HG03060 (cell line): ENCODE measurements around the gene CCDC87.
"Not testable (repeated sequence)": the region's sequence is repeated elsewhere in the genome, so short reads cannot be mapped to it uniquely, and the experiment has no call there.

ENCODE experiments used
- ATAC-seq: cut with Tn5 transposase; IDR thresholded peaks from one replicate; pipeline ENCODE4 v1.9.1; 2021; ENCODE audit warnings: low read depth, moderate number of reproducible peaks; ENCODE audit not compliant: unreplicated experiment

Gene CCDC87

DNA sequence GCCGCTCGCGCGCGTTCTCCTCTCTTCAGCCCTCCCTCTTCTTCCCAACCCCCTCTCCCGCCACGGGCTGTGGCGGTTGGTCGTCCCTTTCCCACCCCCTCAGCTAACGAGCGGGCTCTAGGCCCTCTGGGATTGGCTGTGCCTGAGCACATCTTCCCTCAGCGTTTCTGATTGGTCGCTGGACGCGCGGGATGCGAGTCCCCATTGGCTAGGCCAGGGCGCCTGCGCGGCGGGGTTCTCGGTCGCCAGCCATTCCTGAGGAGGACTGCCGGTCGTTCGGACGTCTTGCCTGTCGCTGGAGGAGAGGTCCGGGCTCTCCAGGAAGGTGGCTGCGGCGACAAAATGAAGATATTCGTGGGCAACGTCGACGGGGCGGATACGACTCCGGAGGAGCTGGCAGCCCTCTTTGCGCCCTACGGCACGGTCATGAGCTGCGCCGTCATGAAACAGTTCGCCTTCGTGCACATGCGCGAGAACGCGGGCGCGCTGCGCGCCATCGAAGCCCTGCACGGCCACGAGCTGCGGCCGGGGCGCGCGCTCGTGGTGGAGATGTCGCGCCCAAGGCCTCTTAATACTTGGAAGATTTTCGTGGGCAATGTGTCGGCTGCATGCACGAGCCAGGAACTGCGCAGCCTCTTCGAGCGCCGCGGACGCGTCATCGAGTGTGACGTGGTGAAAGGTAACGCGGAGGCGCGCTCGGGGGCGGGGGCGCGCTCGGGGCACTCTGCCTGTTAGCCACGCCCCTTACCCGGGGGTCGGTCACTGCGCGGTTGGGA lies 23.7 kb upstream of the CCDC87 start, which contains the start of gene RBM14:
TSS of gene RBM14 (plus strand) at position 252 of the 776 bp plus-strand sequence. CDS start at position 343, 91 bp downstream.
- peak; percentile 82 for ATAC-seq

DNA sequence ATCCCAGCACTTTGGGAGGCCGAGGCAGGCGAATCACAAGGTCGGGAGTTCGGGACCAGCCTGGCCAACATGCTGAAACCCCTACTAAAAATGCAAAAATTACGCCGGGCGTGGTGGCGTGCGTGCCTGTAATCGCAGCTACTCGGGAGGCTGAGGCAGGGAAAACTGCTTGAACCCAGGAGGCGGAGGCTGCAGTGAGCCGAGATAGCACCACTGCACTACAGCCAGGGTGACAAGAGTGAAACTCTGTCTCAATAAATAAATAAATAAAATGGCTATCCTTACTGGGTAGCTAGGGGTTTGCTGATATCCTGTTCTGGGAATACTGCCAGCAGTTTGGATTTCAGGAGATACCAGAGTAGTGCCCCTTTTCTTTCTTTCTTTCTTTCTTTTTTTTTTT lies 21.2 kb upstream of the CCDC87 start:
- no peak for ATAC-seq

DNA sequence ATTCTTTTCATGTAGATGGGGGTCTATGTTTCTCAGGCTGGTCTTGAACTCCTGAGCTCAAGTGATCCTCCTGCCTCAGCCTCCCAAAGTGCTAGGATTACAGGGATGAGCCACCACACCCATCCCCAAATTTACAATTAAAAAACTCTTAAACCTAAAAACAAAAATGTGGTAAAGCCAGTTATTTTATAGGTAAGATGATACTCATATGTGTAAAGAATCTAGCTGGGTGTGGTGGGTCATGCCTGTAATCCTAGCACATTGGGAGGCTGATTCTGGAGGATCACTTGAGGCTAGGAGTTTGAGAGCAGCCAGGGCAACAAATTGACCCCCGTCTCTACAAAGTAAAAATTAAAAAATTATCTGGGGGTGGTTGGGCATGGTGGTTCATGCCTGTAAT lies 19.6 kb upstream of the CCDC87 start:
- ATAC-seq: no peak

DNA sequence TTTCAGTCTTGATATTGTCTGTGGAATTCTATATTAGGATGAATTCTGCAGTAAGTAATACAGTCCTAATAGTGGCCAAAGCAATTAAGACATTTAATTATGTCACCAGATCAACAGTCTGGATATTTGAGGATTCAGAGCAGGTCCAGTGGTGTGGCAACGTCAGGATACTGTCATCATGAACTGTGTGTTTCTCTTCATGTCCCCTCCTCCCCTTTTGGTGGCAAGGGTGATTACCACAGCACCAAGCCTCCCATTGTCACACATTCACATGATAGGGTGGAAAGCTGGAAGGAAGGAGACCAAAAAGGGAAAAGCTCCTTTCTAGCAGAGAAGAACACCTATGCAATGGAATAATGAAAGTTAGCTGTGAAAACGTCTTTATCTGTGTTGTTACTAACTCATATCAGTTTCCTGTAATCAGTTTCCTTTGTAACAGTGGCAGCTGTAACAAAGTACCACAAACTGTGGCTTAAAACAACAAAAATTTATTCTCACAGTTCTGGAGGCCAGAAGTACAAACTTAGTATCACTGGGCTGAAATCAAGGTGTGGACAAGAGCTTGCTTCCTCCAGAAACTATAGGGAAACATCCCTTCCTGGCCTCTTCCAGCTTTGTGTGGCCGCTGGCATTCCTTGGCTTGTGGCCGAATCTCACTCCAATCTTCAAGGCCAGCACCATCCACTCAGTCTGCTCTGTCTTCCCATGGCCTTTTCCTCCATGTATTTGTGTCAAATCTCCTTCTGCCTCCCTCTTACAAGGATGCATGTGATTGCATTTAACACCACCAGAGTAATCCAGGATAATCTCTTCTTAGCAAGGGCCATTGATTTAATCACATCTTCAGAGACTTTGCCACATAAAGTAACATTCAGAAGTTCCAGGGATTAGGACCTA lies 17.1 kb upstream of the CCDC87 start:
- ATAC-seq: no peak

DNA sequence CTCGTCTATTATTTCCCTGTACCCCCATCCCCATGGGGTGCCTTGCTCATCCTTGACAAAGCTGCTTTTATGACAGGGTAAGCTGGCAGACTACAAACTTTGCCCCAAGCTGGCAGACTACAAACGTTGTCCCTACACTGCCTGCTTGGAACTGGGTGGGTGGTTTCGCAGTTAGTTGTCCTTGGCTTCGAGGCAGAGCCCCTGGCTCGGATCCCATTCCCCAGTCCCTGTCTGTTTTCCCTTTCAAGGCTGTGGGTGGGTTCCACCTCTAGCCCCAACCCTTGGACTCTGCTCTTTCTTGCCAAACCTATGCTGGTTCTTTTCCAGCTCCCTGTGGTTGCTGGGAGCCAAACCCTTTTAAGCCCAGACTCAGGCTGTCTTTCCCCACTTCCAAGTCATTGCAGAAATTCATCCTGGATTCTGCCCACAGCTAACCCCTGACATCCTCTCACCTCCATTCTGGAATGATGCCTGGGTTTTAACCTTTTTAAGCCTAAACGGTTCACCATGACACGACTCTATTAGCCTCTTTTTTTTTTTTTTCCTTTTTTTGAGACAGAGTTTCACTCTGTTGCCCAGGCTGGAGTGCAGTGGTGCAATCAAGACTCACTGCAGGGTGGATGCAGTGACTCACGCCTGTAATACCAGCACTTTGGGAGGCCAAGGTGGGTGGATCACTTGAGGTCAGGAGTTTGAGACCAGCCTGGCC lies 14.4 kb upstream of the CCDC87 start:
- no peak for ATAC-seq

DNA sequence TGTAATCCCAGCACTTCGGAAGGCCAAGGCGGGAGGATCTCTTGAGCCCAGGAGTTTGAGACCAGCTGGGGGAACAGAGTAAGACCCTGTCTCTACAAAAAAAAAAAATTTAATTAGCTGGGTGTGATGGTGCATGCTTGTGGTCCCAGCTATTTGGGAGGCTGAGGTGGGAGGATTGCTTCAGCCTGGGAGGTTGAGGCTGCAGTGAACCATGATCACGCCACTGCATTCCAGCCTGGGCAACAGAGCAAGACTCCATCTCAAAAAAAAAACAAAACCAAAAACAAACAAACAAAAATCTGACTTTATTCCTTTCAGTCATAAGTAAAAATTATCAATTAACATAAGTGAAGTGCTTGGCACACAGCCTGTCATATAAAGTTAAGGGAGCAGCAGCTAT lies 13.7 kb upstream of the CCDC87 start:
- ATAC-seq: not testable (repeated sequence)

DNA sequence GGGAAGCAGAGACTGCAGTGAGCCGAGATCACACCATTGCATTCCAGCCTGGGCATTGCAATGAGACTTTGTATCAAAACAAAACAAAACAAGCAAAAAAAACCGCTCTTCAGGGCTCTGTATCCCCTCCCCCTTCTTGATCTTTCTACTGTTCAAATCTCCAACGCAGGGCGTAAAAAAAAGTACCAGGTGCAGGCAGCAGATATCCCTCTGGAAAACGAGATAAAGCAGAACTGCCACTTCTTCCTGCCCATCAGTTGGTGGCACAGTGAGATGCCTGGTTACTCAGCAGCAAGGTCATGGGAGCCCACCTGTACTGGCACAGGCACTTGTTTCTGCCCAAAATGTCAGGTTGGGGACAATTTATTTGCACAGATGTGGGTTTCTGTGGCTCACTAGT lies 11.3 kb upstream of the CCDC87 start:
- no peak for ATAC-seq

DNA sequence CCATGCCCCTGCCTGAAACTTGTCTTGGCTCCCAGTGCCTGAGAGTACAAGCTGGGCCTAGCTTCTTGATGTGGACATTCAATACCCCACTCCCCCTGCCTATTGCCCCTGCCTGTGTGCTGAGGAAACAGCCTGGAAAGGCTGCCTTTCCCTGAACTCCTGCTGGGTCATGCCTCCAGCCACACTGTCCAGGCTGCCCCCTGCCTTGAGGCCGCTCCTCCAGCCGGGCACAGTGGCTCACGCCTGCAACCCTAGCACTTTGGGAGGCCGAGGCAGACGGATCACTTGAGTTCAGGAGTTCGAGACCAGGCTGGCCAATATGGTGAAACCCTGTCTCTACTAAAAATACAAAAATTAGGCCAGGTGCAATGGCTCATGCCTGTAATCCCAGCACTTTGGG lies 10.2 kb upstream of the CCDC87 start:
- no peak for ATAC-seq

DNA sequence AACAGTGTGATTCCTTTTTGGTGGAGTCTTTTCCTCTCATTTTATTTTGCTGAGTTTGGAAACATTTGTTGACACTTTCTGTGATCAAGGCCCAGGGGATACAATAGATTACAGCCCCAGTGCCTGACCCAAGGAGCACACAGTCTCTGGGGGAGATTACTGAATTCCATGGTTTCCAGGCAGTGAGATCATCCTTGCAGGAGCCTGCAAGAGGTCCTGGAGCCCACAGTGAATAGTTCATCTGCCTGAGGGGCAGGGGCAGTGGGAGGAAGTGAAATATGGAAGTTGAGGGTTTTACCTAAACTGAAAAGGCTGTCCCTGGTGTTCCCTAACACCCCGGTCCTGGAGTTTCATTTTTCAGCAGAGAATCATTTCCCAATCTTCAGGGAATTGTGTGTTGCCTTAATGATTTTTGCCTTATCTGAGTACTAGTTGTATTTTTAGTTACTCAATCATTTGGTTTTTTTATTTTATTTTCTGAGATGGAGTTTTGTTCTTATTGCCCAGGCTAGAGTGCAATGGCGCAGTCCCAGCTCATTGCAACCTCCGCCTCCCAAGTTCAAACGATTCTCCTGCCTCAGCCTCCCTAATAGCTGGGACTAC lies 7.9 kb upstream of the CCDC87 start:
- ATAC-seq: no peak

DNA sequence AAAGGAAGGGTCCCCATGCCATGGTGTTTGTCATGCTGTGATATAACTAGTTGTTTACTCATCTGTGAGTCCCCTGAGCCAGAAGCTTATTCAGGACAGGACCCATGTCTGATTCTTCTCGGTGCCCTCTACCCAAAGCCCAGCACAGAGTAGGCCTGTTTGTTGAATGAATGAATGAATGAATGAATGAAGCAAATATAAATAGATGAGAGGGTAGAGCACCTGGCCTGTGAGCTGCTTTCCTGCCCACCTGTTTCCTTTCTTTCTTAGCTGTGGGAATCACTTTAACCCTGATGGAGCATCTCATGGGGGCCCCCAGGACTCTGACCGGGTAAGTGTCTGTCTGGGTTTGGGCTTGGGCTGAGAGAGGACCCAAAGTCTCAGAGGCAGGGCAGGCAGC lies 7.4 kb upstream of the CCDC87 start:
- ATAC-seq: no peak

DNA sequence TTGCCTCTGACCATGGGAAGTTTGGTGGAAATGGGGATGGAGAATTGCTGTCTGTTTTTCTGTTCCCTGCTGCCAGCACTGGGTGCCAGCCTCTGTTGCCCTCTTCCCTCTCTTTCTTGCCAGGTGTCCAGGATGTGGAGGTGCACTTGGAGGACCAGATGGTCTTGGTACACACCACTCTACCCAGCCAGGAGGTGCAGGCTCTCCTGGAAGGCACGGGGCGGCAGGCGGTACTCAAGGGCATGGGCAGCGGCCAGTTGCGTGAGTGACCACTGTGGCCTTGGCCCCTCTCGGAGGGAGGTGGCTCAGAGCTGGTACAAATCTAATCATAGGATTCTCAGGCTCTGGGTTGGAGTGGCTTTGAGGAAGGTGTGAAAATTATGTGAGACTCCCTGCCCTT lies 6.1 kb upstream of the CCDC87 start:
- no peak for ATAC-seq

DNA sequence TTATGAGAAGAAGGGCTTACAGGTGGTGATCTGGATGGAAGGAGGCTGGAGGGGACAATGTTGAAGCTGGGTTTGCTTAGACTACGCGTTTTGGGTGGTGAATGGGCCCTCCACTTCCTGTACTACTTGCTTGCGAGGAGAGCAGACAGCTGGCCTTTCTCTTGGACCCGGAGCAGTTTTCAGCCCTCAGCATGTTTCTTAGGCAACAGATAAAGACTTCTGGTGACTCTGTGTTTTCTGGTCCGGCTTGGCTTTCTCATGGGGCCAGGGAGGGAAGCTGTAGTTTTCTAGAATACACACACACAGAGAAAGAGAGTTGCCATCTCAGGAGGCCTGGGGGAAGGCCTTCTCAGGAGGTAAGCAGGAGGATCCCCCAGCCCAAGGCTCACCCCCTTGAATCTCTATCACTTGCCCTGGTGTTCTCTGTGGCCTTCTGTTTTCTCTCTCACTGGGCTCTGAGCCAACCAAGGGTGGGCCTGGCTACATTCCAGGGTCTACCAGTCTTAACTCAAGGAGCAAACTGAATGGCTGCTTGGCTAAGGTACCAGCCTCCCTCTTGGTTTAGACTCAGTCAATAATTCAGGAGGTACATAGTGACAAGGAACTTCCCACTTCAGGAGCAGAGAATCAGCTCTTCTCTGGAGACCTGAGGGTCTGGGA lies 2.5 kb upstream of the CCDC87 start:
- ATAC-seq: no peak

DNA sequence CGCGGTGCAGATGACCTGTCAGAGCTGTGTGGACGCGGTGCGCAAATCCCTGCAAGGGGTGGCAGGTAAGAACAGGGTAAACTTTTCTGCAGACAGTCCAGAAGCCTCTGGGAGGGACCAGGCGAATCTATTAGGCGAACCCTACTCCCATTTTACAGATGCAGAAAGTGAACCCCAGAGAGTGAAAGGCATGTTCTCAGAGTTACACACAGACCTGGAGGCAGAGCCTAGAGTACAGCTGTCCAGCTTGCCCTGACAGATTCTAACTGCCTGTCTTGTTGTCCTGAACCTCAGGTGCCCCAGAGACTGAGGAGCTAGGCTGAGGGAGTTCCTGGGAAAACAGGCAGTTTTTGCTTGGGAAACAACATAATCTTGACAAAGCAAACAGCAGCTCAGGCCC lies 787 bp upstream of the CCDC87 start:
- no peak for ATAC-seq

DNA sequence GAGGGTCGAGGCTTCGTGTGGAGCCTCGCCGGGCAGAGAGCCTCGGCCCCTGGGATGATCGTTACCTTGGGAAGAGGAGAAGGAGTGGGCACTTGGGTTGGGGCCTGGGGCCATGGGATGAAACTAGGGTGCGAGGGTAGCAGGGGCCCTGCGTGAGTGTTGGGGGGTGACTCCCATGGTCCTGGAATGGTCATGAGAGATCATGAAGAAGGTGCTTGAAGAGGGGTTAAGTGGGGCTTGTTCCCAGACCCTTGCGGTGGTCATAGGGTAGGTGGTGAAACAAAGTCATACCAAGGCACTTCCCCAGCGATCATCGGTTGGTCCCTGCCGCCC lies 406 bp upstream of the CCDC87 start:
- no peak for ATAC-seq

DNA sequence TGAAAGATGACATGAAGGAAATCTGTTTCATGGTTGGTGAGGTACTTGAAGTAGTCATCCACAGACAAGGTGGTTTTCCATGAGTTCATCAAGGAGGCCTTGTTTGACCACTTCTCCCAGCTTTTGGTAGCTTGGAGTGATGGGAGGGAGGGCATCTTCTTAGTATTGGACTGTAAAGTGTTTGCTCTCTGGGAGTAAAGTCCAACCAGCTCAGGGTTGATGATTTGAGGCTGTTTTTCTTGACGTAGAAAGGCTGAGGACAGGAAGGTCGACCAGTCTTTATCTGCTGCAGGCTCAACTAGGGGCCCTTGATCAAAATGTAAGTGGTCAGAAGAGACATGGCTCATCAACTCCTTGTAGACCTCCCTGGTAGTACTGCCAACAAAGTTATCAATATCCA lies 1.7 kb downstream of the CCDC87 start:
- no peak for ATAC-seq

DNA sequence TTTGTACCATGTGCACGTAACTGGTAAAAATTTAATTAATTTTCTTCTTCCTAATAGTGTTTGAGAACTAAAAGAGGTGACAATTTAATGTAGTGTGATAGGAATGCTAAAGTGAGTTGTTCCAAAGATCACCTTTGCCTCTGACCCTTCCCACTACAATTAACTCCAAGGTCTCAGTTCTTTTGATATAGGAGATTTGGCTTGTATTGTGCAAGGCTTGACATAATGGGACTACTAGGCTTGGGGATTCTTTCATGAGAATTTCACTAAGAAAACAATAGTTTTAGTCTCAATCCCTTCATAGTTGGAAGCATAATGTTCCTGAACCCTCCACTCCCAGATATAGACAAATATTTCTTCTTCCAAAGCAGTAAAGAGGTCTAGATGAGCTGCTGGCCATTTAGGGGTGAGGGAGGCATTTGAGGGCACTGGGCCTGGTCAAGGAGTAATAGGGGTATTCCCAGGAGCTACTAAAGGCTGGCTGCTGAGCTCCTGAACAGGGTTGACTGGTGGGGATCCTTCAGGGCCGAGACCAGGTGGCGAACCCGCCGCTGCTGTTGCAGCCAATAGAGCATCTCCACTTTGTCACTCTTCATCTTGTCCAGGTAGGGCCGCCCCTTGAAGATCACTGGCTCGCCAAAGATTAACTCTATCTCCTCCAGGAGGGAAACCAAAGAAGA lies 2.7 kb downstream of the CCDC87 start:
- no peak for ATAC-seq

DNA sequence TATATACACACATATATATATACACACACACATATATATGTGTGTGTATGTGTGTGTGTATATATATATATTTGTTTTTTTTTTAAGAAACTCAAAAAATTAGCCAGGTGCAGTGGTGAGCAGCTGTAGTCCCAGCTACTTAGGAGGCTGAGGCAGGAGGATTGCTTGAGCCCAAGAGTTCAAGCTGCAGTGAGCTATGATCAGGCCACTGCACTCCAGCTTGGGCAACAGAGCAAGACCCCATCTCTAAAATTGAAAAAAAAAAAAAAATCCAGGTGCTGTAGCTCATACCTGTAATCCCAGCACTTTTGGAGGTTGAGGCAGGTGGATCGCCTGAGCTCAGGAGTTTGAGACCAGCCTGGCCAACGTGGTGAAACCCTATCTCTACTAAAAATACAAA lies 3.5 kb downstream of the CCDC87 start:
- not testable (repeated sequence) for ATAC-seq

DNA sequence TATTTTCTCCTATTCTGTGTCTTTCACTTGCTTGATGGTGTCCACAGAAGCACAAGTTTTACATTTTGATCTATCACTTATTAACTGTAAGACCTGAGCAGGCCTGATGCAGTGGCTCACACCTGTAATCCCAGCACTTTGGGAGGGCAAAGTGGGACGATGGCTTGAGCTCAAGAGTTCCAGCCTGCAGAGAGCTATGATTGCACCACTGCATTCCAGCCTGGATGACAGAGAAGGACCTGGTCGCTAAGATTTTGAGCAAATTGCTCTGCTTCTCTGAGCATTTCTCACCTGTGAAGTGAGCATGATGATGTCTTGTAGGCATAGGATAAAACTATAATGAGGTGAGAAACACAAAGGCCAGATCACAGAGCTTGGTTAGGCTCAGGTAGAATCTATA lies 6.7 kb downstream of the CCDC87 start:
- ATAC-seq: no peak

DNA sequence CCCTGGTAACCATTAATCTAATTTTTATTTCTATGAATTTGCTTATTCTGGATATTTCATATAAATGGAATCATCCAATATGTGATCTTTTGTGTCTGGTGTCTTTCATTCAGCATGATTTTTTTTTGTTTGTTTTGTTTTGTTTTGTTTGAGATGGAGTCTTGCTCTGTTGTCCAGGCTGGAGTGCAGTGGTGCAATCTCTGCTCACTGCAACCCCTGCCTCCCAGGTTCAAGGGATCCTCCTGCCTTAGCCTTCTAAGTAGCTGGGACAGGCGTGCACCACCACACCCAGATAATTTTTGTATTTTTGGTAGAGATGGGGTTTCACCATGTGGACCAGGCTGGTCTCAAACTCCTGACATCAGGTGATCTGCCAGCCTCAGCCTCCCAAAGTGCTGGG lies 7.4 kb downstream of the CCDC87 start:
- not testable (repeated sequence) for ATAC-seq
